ELR (cell line): ENCODE data around the gene TLR3.
A peak's percentile ranks its signal among the peaks of the same experiment; 100 is the strongest.
"Not testable (repeated sequence)": the region's sequence is repeated elsewhere in the genome, so short reads cannot be mapped to it uniquely, and the experiment has no call there.

Experiments
- DNase-seq: peaks from one replicate; pipeline ENCODE4 v3.0.0-alpha.2; 2015; ENCODE audit warnings: low read depth

The TLR3 gene

GRCh38 chr4:186068581-186069348 is at the start of gene TLR3:
Gene TLR3 (plus strand): TSS chr4:186069156. CDS start chr4:186076620, 7,464 bp downstream.
- DNase-seq = peak; percentile 36

- DNase-seq = no peak
These were observed 49.7 kb upstream of the TLR3 start for GRCh38 chr4:186019269-186019668.

- DNase-seq = no peak
These were observed 48.7 kb upstream of the TLR3 start for GRCh38 chr4:186020106-186020792.

- no peak for DNase-seq
These were observed 48.1 kb upstream of the TLR3 start for GRCh38 chr4:186020793-186021407.

GRCh38 chr4:186021461-186022167 is 47.3 kb upstream of the TLR3 start:
- DNase-seq = peak; percentile 29

- DNase-seq = no peak
These were observed 45.0 kb upstream of the TLR3 start for GRCh38 chr4:186023975-186024374.

- DNase-seq = no peak
These were observed 44.1 kb upstream of the TLR3 start for GRCh38 chr4:186024637-186025407.

- DNase-seq = no peak
These were observed 43.6 kb upstream of the TLR3 start for GRCh38 chr4:186025408-186025690.

- no peak for DNase-seq
These were observed 41.6 kb upstream of the TLR3 start for GRCh38 chr4:186027405-186027804.

GRCh38 chr4:186029571-186030398 is 39.2 kb upstream of the TLR3 start:
- no peak for DNase-seq

- DNase-seq = no peak
These were observed 38.6 kb upstream of the TLR3 start for GRCh38 chr4:186030399-186030775.

- no peak for DNase-seq
These were observed 38.2 kb upstream of the TLR3 start for GRCh38 chr4:186030795-186031194.

- no peak for DNase-seq
These were observed 36.7 kb upstream of the TLR3 start for GRCh38 chr4:186032259-186032658.

- DNase-seq = no peak
These were observed 35.9 kb upstream of the TLR3 start for GRCh38 chr4:186033027-186033426.

GRCh38 chr4:186034613-186035012 is 34.3 kb upstream of the TLR3 start:
- DNase-seq = not testable (repeated sequence)

- no peak for DNase-seq
These were observed 31.9 kb upstream of the TLR3 start for GRCh38 chr4:186036976-186037581.

- DNase-seq = peak; percentile 60
These were observed 31.0 kb upstream of the TLR3 start for GRCh38 chr4:186037692-186038658.

- DNase-seq = peak; percentile 8
These were observed 29.3 kb upstream of the TLR3 start for GRCh38 chr4:186039697-186040096.

- no peak for DNase-seq
These were observed 28.6 kb upstream of the TLR3 start for GRCh38 chr4:186040316-186040715.
